ENCODE data around the gene C16orf92.

DNA sequence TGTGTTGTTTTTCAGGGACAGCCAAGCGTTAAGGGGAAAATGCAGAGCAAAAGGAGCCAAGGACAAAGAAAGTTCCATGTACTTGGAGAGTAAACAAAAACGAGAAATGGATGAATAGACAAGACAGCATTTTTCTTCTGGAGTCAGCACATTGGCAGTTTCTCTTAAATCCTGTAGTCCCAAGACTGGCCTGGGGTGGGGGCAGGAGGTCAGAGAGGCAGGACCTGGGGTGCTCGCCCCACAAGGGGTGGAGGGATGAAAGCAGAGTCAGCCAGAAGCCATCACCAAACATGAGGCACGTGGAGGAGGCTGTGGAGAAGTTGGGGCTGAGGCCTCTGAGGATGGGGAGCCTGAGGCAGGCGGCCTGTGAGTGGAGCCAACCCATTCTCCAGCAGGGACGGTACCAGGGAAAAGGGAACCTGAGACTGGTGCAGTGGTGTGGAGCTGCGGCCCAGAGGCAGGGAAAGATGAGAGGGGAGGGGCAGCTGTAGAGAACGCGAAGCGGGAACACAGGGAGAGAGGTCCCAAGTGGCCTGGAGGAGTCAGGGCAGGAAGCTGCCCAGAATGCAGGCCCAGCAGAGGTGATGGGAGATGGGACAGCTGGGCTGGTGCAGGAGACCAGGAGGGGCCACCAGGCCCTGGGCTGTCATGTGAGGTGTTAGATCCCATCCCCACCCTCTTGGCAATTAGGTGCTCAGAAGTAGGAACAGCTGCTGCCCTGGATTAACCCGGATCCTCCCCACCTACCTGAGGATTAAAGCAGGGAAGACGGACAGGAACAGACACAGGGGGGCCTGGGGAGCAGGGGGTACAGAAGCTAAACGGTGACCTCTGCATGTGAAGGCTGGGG is 4.8 kb downstream of the C16orf92 start:
- TF ChIP-seq GATA3 (IDR thresholded peaks at IDR 0.05; ENCODE audit: low read depth, low read length) (no peak), GATA2 (IDR thresholded peaks at IDR 0.05; ENCODE audit: low read depth, low read length) (no peak)

Measured in SH-SY5Y (cell line).